ENCODE measurements around the gene PCNX2. TPM values are rescaled to one million over a fixed set of nuclear protein-coding genes. Genes with fewer than 3 reads are reported as not detected.

Gene PCNX2, protein sequence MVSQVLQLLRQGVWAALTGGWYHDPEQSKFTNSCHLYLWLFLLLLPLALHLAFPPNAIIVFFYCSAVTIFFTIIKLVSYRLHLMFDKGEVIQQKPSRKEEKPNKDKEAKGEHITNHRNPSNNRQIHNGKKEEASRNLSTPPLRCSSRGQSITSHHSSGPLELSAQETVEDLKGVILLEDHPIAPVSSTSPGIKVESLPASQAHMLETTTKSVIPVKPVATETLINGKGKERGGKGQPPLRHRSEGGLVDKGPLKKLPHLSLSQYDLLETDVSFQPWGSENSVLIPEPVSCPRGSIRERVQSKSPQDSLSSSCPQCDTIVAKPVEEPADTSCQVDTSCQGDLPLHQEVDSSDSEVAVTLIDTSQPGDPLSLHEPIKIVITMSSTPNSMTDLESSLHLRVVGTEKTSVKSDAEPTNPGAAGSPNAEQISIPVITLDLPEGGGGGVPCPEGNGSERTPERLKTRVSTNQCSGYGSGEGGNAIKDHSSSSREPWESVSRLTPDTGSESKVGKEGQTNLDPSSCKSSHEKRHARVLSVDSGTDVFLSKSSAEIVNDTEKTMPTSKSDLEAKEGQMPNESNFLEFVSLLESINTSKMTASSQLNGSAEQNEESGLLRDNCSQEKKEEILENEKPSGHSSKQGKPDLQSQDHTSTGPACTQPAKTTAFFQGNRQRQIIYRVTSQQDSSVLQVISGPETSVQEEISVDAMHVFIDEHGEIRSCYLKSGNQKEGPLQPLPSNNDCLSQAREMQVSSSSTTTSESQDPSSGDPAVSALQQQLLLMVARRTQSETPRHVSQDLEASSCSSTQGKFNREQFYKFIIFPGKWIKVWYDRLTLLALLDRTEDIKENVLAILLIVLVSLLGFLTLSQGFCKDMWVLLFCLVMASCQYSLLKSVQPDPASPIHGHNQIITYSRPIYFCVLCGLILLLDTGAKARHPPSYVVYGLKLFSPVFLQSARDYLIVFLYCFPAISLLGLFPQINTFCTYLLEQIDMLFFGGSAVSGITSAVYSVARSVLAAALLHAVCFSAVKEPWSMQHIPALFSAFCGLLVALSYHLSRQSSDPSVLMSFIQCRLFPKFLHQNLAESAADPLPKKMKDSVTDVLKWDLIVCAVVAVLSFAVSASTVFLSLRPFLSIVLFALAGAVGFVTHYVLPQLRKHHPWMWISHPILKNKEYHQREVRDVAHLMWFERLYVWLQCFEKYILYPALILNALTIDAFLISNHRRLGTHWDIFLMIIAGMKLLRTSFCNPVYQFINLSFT (N-terminal part only)
- total RNA-seq, result 10 to 100 TPM; 17.7 to 18.6 TPM

DNA sequence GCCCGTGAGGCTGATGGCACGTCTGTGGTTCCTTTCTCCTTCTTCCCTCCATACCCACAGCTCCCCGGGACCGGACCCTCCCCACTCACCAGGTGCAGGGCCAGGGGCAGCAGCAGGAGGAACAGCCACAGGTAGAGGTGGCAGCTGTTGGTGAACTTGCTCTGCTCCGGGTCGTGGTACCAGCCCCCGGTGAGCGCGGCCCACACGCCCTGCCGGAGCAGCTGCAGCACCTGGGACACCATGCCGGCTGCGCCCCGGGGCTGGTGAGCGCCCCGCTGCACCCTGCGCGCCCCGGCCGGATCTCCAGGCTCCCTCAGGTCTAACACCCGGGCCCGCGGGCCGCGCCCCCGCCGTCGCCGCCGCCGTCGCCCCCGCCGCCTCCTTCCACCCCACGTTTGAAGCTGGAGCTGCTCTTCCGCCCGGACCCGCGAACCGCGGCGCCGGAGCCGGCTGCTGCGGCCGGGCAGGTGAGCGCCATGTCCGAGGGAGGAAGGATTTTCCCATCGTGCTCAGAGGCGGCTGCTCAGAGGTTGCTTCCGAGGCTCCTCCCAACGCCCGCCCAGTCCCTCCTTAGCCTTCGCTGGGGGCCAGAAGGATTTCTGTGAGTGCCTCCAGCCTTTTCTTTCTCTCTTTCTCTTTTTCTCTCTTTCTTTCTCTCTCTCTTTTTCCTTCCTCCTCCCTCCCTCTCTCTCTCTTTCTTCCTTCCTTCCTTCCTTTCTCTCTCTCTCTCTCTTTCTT is at the start of gene PCNX2:
TSS of gene PCNX2 (minus strand) at position 489 of the 738 bp plus-strand sequence. CDS start at position 242, 247 bp downstream.
- ChIA-PET POLR2A (interaction anchor here (0.6 to 1.0 kb wide), 3 partner anchors 9 to 38 kb away, joined by 3 to 5 read pairs (median 5); no protein-coding TSS in a partner anchor), CTCF (interaction anchor here (2.5 kb wide), 1 partner anchor 9 kb away, joined by 15 read pairs; no protein-coding TSS in a partner anchor)
- H3K4me1 Mint-ChIP-seq (ENCODE audit: low read depth), result peaks cover 27% of the 10 kb centered on the region
- ATAC-seq (peak; percentile 92), DNase-seq (peak; percentile 75)
- no peaks in the 10 kb centered on the region for H3K9me3 Mint-ChIP-seq (ENCODE audit: insufficient read depth)
- H3K36me3 Mint-ChIP-seq (ENCODE audit: low read depth), result peaks cover 8% of the 10 kb centered on the region
- H3K27me3 Mint-ChIP-seq (ENCODE audit: low read depth), result peaks cover 1% of the 10 kb centered on the region
- peak within 1 kb of the TSS; percentile 92 for H3K4me3 Mint-ChIP-seq
- H3K27ac Mint-ChIP-seq, result peak within 1 kb of the TSS; percentile 94

- Mint-ChIP-seq H3K4me3 (no peak overlapping the region), H3K4me1 (ENCODE audit: low read depth) (peaks cover 2% of the 10 kb centered on the region), H3K36me3 (ENCODE audit: low read depth) (no peaks in the 10 kb centered on the region), H3K27ac (no peak overlapping the region), H3K27me3 (ENCODE audit: low read depth) (peaks cover 30% of the 10 kb centered on the region), H3K9me3 (ENCODE audit: insufficient read depth) (no peaks in the 10 kb centered on the region)
- no peak for ATAC-seq
- no peak for DNase-seq
- CTCF ChIA-PET, result no interaction called here
- POLR2A ChIA-PET, result no interaction called here
These were observed 47.7 kb upstream of the PCNX2 start for GRCh38 chr1:233343262-233343661.

- DNase-seq (no peak), ATAC-seq (no peak)
- peaks cover 2% of the 10 kb centered on the region for H3K4me1 Mint-ChIP-seq (ENCODE audit: low read depth)
- H3K36me3 Mint-ChIP-seq (ENCODE audit: low read depth), result no peaks in the 10 kb centered on the region
- ChIA-PET POLR2A (no interaction called here), CTCF (no interaction called here)
- H3K27me3 Mint-ChIP-seq (ENCODE audit: low read depth), result peaks cover 35% of the 10 kb centered on the region
- no peak overlapping the region for H3K4me3 Mint-ChIP-seq
- H3K27ac Mint-ChIP-seq, result no peak overlapping the region
- no peaks in the 10 kb centered on the region for H3K9me3 Mint-ChIP-seq (ENCODE audit: insufficient read depth)
These were observed 46.6 kb upstream of the PCNX2 start for GRCh38 chr1:233342086-233342485.

DNA sequence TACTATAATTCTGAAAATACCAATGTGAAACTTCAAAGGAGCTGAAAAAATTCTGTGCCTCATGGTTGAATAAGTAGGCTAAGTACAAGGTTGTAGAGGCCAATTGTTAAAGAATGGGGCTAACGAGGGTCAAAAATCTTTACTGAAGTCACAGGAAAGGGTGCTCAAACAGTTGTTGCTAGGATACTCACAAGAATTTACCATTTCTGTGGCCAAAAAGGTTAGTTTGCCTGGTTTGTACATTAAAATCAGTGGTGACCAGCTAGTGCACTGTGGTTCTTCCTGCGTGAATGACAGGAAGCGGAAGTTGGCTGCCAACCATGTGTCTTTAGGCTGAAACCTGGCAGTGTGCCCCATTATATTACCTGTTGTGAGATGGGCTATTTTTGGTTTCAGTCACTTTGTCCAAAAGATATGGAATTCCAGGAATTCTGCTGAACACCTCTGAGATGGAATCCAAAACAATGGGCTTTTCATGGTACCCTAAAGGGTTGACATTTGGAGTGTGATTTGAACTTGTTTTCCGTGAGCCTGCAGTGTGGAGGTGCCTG is 45.5 kb upstream of the PCNX2 start:
- CTCF ChIA-PET, result interaction anchor here (0.6 kb wide), 1 partner anchor 240 kb away, joined by 4 read pairs; no protein-coding TSS in a partner anchor
- no peak overlapping the region for H3K4me3 Mint-ChIP-seq
- peaks cover 40% of the 10 kb centered on the region for H3K27me3 Mint-ChIP-seq (ENCODE audit: low read depth)

GRCh38 chr1:233340031-233340555 is 44.6 kb upstream of the PCNX2 start:
- no peak overlapping the region for H3K4me3 Mint-ChIP-seq
- no peaks in the 10 kb centered on the region for H3K9me3 Mint-ChIP-seq (ENCODE audit: insufficient read depth)
- peaks cover 40% of the 10 kb centered on the region for H3K27me3 Mint-ChIP-seq (ENCODE audit: low read depth)
- ChIA-PET POLR2A (interaction anchor here (0.7 kb wide), 1 partner anchor 336 kb away, joined by 3 read pairs; no protein-coding TSS in a partner anchor), CTCF (interaction anchor here (0.6 kb wide), 1 partner anchor 239 kb away, joined by 4 read pairs; no protein-coding TSS in a partner anchor)
- ATAC-seq (no peak), DNase-seq (no peak)
- H3K27ac Mint-ChIP-seq, result no peak overlapping the region
- no peaks in the 10 kb centered on the region for H3K36me3 Mint-ChIP-seq (ENCODE audit: low read depth)
- H3K4me1 Mint-ChIP-seq (ENCODE audit: low read depth), result peaks cover 2% of the 10 kb centered on the region

More for the DNA sequence above, 45.5 kb upstream of the PCNX2 start:
- ATAC-seq, result no peak
- Mint-ChIP-seq H3K9me3 (ENCODE audit: insufficient read depth) (no peaks in the 10 kb centered on the region), H3K27ac (no peak overlapping the region), H3K36me3 (ENCODE audit: low read depth) (no peaks in the 10 kb centered on the region), H3K4me1 (ENCODE audit: low read depth) (peaks cover 2% of the 10 kb centered on the region)
- POLR2A ChIA-PET, result no interaction called here
- DNase-seq, result no peak

- Mint-ChIP-seq H3K4me1 (ENCODE audit: low read depth) (peaks cover 2% of the 10 kb centered on the region), H3K9me3 (ENCODE audit: insufficient read depth) (no peaks in the 10 kb centered on the region), H3K27me3 (ENCODE audit: low read depth) (peaks cover 35% of the 10 kb centered on the region), H3K36me3 (ENCODE audit: low read depth) (no peaks in the 10 kb centered on the region), H3K27ac (no peak overlapping the region), H3K4me3 (no peak overlapping the region)
- DNase-seq, result no peak
- POLR2A ChIA-PET, result no interaction called here
- ATAC-seq, result no peak
- CTCF ChIA-PET, result no interaction called here
These were observed 42.6 kb upstream of the PCNX2 start for GRCh38 chr1:233338102-233338501.

DNA sequence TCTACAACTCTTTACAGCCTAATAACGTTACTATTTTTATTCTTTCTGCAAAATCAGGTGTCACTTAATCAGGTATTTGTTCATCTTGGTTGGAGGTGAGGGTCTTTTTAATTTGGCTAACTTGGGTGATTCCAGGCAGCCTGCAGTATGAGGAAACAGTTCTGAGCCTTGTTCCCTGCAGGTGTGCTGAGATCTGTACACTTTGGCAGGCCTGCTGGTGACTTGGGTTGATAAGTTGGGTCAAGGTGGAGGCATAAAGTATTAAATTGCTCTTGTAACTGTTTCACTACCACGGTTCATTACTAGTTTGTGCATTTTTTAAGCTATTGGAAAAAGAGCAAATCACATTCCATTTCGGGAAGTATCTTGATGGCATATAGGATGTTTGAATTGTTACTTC is 42.0 kb upstream of the PCNX2 start:
- ChIA-PET CTCF (no interaction called here), POLR2A (no interaction called here)
- DNase-seq (no peak), ATAC-seq (no peak)
- no peaks in the 10 kb centered on the region for H3K9me3 Mint-ChIP-seq (ENCODE audit: insufficient read depth)
- H3K36me3 Mint-ChIP-seq (ENCODE audit: low read depth), result no peaks in the 10 kb centered on the region
- no peak overlapping the region for H3K4me3 Mint-ChIP-seq
- H3K4me1 Mint-ChIP-seq (ENCODE audit: low read depth), result peaks cover 2% of the 10 kb centered on the region
- no peak overlapping the region for H3K27ac Mint-ChIP-seq
- peaks cover 34% of the 10 kb centered on the region for H3K27me3 Mint-ChIP-seq (ENCODE audit: low read depth)

- Mint-ChIP-seq H3K4me1 (ENCODE audit: low read depth) (peaks cover 2% of the 10 kb centered on the region), H3K27me3 (ENCODE audit: low read depth) (peaks cover 36% of the 10 kb centered on the region), H3K36me3 (ENCODE audit: low read depth) (no peaks in the 10 kb centered on the region), H3K9me3 (ENCODE audit: insufficient read depth) (no peaks in the 10 kb centered on the region), H3K4me3 (no peak overlapping the region), H3K27ac (no peak overlapping the region)
- no peak for ATAC-seq
- ChIA-PET CTCF (no interaction called here), POLR2A (no interaction called here)
- no peak for DNase-seq
These were observed 41.3 kb upstream of the PCNX2 start for GRCh38 chr1:233336554-233337456.

GRCh38 chr1:233334092-233334491 is 38.6 kb upstream of the PCNX2 start:
- no peak overlapping the region for H3K4me3 Mint-ChIP-seq
- CTCF ChIA-PET, result no interaction called here
- peaks cover 40% of the 10 kb centered on the region for H3K27me3 Mint-ChIP-seq (ENCODE audit: low read depth)
- no peaks in the 10 kb centered on the region for H3K9me3 Mint-ChIP-seq (ENCODE audit: insufficient read depth)
- H3K27ac Mint-ChIP-seq, result no peak overlapping the region
- POLR2A ChIA-PET, result no interaction called here
- ATAC-seq, result no peak
- no peaks in the 10 kb centered on the region for H3K36me3 Mint-ChIP-seq (ENCODE audit: low read depth)
- no peak for DNase-seq
- H3K4me1 Mint-ChIP-seq (ENCODE audit: low read depth), result peaks cover under 1% of the 10 kb centered on the region

- Mint-ChIP-seq H3K27ac (no peak overlapping the region), H3K4me1 (ENCODE audit: low read depth) (peaks cover 4% of the 10 kb centered on the region), H3K36me3 (ENCODE audit: low read depth) (no peaks in the 10 kb centered on the region), H3K27me3 (ENCODE audit: low read depth) (peaks cover 36% of the 10 kb centered on the region), H3K9me3 (ENCODE audit: insufficient read depth) (no peaks in the 10 kb centered on the region), H3K4me3 (no peak overlapping the region)
- no peak for ATAC-seq
- DNase-seq, result no peak
- CTCF ChIA-PET, result interaction anchor here (1.1 to 1.7 kb wide), 3 partner anchors 26 to 34 kb away, joined by 4 to 6 read pairs (median 4); no protein-coding TSS in a partner anchor
- POLR2A ChIA-PET, result interaction anchor here (0.6 kb wide), 1 partner anchor 38 kb away, joined by 3 read pairs; the partner anchor contains the start of gene PCNX2
These were observed 37.6 kb upstream of the PCNX2 start for GRCh38 chr1:233333086-233333485.

Measured in activated CD8-positive, alpha-beta T cell treated with anti-CD3 and anti-CD28 coated beads, Interleukin-2, amount 10 ng/mL, durations not matched to agents 7 days and 5 days (primary cell).